ENCODE measurements around the gene ARHGAP15. TPM values are rescaled to one million over a fixed set of nuclear protein-coding genes. Genes with fewer than 3 reads are reported as not detected.

The ARHGAP15 gene
- total RNA-seq, 1 experiment from 2014 or later = not detected

DNA sequence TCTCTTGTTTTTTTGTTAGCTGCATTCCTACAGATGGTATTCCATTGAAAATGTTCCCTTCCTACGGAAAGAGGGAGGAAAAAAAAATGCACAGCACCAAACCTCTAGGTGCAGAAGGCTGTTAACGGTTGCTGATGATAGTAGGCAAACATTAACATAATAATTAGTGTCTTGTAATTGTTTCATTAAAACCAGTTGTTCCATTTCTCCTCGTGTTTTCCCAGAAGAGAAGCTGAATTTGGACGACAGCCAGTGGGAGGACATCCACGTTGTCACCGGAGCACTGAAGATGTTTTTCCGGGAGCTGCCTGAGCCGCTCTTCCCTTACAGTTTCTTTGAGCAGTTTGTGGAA lies 494.7 kb downstream of the ARHGAP15 start:
- Histone ChIP-seq H3K9me3 (no peaks in the 10 kb centered on the region), H3K27me3 (no peaks in the 10 kb centered on the region), H3K4me3 (no peak overlapping the region), H3K36me3 (no peaks in the 10 kb centered on the region)
- no peak for DNase-seq

DNA sequence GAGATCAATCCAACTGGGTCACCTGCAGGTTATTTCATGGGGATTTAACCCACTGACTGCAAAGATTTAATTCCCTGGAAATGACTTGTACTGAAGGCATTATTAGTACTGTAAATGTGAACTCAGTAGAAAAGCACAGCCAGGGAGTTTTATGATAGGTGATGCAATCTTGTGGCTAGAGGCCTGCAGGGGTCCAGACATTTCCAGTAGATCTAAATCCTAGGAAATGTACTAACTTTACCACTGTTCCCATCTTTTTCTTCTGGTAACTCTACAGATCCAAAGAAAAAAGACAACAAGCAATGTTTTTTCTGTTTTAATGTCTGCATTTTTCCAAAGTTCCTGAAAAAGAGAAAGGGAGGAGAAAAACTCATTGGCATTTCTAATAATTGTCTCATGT lies 500.1 kb downstream of the ARHGAP15 start:
- no peaks in the 10 kb centered on the region for H3K36me3 ChIP-seq
- no peaks in the 10 kb centered on the region for H3K9me3 ChIP-seq
- DNase-seq = peak; percentile 17
- no peak overlapping the region for H3K4me3 ChIP-seq
- no peaks in the 10 kb centered on the region for H3K27me3 ChIP-seq

DNA sequence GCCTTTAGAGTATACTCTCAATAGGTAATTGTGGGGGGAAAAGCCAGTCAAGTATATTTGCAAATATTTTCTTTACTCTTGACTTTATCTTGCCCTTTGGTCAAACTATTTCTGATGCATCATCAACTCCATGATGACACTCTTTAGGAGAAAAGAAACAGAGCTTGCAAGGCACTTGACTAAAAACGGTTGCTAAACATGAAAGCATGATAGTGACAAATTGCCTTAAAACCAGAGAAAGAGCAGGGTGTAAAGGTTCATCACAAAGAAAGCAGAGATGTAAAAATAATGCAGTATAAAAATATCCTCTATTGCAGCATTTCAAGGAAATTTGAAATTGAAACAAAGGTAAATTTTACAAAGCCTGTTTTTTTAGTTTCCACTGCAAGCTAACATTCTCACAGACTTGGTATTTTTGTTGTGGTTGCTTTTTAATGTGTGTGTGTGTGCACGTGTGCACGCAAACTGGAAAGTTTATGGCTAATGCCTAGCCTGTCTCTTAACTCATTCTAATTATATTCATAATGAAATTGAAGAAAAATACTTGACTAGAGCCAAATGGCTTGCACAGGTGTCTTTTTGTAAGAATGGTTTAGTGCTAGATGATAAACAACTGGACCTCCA lies 503.6 kb downstream of the ARHGAP15 start:
- Histone ChIP-seq H3K27me3 (no peaks in the 10 kb centered on the region), H3K9me3 (no peaks in the 10 kb centered on the region; the same call in 1 of the 2 replicates), H3K36me3 (no peaks in the 10 kb centered on the region), H3K4me3 (no peak overlapping the region)
- DNase-seq = no peak

DNA sequence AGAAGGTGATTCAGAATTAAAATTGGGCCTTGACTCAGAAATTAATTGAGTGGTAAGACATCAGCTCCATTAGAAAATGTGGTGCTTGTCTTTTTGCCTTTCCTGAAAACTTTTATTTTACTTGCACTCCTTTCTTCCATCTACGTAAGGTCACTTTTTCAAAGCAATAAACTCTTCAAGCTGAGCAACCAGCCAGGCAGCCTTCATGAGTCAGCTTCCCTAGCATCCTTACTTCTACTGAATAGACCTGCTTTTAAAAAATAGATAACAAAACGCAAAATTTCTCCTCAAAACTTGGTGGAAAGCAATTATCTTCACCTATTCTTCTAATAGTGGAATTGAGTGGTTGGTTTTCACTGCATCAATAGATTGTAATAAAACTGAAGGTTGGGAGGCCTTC lies 504.2 kb downstream of the ARHGAP15 start:
- no peaks in the 10 kb centered on the region; the same call in 1 of the 2 replicates for H3K9me3 ChIP-seq
- no peaks in the 10 kb centered on the region for H3K36me3 ChIP-seq
- no peak for DNase-seq
- H3K27me3 ChIP-seq = no peaks in the 10 kb centered on the region
- no peak overlapping the region for H3K4me3 ChIP-seq

DNA sequence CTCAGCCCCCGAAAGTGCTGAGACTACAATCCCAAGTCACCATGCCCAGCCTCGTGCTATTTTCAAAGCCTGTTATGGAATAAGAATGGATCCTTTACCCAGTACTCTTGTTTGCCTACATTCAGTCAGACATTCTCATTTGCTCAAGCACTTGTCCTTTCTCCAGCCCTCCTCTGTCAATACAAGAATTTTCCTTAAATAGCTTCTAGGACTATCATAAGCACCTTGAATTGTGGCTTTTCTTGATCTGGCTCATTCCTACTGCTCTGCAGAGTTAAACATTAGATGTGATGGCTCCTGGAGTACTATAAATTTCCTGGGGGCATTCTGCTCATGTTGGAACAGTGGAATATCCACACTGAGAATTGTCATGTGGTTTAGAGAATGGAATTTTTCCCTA lies 506.1 kb downstream of the ARHGAP15 start:
- Histone ChIP-seq H3K9me3 (no peaks in the 10 kb centered on the region; the same call in 1 of the 2 replicates), H3K27me3 (no peaks in the 10 kb centered on the region), H3K4me3 (no peak overlapping the region), H3K36me3 (no peaks in the 10 kb centered on the region)
- no peak for DNase-seq

DNA sequence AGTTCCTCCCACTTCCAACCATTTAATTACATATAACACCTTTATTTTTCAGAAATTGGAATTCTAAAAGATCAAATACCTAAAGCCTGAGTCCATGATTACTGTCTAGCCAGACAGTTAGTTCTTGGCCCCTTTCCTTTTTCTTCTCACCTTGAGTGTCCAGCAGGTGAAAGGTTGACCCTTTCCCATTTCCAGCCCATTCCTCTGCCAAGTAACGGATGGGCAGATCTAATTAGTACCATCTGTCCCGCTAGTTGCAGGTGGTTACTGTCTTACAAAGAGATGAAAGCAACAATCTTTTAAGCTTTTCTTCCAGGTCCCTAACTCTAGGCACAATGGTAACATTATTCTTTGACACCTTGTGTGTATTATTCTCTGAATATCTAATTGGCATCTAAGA lies 506.7 kb downstream of the ARHGAP15 start:
- no peak overlapping the region for H3K4me3 ChIP-seq
- H3K27me3 ChIP-seq = no peaks in the 10 kb centered on the region
- no peak for DNase-seq
- H3K9me3 ChIP-seq = no peaks in the 10 kb centered on the region; the same call in 1 of the 2 replicates
- H3K36me3 ChIP-seq = no peaks in the 10 kb centered on the region

DNA sequence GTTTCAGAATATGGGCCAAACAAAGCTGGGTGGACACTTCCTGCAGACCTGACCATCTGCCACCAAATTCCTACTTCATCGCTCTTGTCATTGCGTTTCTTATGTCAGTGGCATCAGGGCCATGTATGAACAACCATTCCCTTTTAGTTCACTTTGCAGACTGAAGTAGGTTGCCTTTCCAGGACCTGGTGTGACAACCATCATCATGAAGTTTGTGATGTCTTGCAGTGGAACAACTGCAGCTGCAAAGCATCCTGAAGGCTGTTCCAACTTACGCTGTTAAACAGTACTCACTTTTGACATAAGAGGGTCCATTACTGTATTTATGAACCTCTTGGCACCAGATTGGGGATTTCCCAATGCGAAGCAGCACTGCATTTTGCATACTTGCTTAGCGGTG lies 511.6 kb downstream of the ARHGAP15 start:
- Histone ChIP-seq H3K36me3 (no peaks in the 10 kb centered on the region), H3K4me3 (no peak overlapping the region), H3K9me3 (no peaks in the 10 kb centered on the region), H3K27me3 (no peaks in the 10 kb centered on the region)
- DNase-seq = no peak

DNA sequence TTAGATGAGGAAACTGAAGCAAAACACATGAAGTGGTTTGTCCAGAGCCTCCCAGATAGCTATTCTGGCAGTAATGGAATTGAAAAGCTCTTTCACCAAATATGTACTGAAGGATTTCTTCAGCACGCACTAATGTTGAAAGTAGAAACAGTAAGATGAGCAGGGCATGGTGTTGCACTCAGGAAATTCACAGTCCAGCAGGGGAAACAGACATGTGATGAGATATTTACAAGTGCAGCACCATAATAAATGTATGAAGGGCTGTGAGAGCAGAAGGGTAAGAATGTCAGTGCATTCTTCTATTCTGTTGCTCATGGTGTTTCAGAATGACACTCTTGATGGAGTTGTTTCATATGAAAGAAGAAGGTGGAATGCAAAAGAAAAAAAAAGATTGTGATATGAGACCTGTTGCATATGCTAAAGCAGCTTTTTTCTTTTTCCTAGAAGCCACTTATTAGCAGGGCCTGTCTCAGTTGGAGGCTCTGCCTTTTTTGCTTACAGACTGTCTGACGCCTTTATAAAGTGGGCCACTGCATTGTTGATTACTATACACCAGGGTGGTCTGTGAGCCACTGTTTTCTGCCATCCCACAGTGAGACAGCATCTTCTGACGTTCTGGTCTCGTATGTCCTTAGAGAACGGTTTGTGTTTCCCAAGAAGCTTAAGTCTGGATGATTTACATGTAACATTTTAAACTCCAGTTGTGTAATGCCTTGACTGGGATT lies 516.9 kb downstream of the ARHGAP15 start:
- Histone ChIP-seq H3K27me3 (no peaks in the 10 kb centered on the region), H3K4me3 (no peak overlapping the region), H3K9me3 (no peaks in the 10 kb centered on the region), H3K36me3 (no peaks in the 10 kb centered on the region)
- no peak for DNase-seq

DNA sequence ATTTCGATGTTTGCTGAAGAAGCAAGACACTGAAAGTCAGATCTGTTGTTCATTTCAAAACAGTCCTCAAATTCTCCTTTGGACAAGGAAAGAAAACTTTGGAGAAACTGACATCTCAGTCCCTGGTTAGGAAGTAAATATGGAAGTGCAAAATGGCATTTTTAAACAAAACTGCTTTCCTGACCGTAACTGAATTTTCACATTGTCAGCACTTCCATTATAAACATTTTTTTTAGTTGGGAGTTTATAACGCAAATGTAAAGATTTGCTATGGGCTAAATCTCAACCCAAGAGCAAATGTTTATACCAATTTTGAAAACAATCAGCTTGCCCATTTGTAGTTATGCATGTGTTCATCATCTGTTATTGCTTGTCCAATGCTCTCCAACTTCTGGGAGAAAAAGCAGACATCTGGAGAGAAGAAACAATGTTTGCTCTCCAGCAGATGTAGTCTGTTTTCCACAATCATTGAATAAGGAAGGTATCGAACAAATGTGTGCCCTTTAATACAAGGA lies 520.1 kb downstream of the ARHGAP15 start:
- peaks cover 12% of the 10 kb centered on the region for H3K9me3 ChIP-seq
- no peaks in the 10 kb centered on the region for H3K27me3 ChIP-seq
- DNase-seq = no peak
- H3K4me3 ChIP-seq = no peak overlapping the region
- H3K36me3 ChIP-seq = no peaks in the 10 kb centered on the region

DNA sequence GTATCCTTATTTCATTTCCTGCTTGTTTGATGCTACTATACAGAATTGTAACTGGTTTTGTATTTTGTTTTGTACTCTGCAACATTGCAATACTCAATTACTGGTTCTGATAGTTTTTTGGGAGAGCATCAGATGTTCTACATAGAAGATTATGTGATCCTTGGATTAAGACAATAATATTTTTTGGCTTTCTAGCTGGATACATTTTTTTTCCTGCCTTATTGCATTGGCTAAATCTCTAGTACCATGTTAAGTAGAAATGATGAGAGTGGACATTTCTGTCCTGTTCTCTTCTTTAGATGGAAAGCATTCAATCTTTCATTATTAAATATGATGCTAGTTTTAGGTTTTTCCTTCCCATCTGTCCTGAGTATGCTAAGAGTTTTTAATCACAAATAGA lies 523.5 kb downstream of the ARHGAP15 start:
- Histone ChIP-seq H3K27me3 (no peaks in the 10 kb centered on the region), H3K4me3 (no peak overlapping the region), H3K9me3 (peaks cover 12% of the 10 kb centered on the region), H3K36me3 (no peaks in the 10 kb centered on the region)
- no peak for DNase-seq

DNA sequence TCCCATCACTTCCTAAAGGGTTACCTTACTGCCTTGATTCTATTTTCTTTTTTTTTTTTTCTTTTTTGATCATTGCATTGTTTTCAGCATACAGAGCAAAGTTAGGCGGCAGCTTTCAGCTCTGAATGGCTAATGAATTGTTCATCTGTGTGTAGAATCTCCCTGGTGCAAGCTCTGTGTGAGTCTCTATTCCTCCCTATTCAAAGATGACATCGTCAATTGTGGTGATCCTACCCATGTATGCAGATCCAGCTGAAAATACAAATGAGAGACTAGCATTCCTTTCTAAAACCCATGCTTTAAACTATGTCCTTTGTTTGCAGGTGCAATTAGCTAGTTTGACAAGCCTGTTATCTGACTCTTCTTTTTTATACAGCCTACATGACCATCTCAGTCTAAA lies 539.0 kb downstream of the ARHGAP15 start:
- no peaks in the 10 kb centered on the region for H3K36me3 ChIP-seq
- no peak overlapping the region for H3K4me3 ChIP-seq
- H3K9me3 ChIP-seq = no peaks in the 10 kb centered on the region
- H3K27me3 ChIP-seq = no peaks in the 10 kb centered on the region
- no peak for DNase-seq

DNA sequence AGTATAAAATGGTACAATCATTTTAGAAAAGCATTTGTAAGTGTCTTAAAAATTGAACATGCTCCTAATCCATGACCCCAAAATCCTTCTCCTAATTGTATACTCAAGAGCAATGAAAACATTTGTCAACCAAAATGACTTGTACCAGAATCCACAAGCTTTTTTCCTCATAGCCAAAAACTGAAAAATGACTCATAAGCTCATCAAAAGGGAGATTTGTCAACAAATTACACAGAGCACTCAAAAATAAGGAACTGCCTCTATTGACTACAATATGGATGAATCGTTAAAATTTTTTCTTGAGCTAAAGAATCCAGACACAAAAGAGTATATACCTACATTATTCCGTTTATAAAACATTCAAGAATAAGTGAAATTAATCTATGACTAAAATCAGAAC lies 544.8 kb downstream of the ARHGAP15 start:
- no peak for DNase-seq
- Histone ChIP-seq H3K36me3 (no peaks in the 10 kb centered on the region), H3K9me3 (no peaks in the 10 kb centered on the region), H3K27me3 (no peaks in the 10 kb centered on the region), H3K4me3 (no peak overlapping the region)

DNA sequence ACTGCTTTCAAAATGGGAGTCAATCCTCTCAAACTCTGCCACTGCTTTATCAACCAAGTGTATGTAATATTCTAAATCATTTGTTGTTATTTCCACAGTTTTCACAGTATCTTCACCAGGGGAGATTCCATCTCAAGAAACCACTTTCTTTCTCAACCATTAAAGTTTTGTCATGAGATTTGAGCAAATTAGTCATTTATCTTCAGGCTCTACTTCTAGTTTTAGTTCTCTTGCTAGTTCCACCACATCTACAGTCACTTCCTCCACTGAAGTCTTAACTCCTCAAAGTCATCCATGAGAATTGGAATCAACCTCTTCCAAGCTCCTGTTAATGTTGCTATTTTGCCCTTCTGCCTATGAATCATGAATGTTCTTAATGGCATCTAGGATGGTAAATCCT lies 545.8 kb downstream of the ARHGAP15 start:
- Histone ChIP-seq H3K36me3 (no peaks in the 10 kb centered on the region), H3K27me3 (no peaks in the 10 kb centered on the region), H3K9me3 (no peaks in the 10 kb centered on the region), H3K4me3 (no peak overlapping the region)
- no peak for DNase-seq

DNA sequence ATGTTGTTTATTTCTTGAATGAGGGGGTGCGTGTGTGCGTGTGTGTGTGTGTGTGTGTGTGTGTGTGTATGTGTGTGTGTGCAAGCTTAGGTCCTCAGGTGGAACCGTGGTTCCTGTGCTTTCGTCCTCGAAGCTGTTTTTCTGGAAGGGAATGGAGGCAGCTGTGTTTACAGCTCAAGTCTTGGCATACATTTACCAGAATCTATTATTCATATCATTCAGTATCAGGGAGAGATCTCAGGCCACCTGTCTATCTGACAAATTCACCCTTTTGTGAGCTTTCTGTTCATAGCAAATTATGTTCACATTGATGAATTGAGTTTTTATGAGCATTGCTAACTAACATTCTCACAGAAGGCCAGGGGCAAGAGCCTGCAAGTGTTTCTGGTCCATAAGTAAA lies 550.4 kb downstream of the ARHGAP15 start:
- H3K4me3 ChIP-seq = no peak overlapping the region
- no peaks in the 10 kb centered on the region for H3K36me3 ChIP-seq
- DNase-seq = no peak
- no peaks in the 10 kb centered on the region for H3K9me3 ChIP-seq
- H3K27me3 ChIP-seq = no peaks in the 10 kb centered on the region

DNA sequence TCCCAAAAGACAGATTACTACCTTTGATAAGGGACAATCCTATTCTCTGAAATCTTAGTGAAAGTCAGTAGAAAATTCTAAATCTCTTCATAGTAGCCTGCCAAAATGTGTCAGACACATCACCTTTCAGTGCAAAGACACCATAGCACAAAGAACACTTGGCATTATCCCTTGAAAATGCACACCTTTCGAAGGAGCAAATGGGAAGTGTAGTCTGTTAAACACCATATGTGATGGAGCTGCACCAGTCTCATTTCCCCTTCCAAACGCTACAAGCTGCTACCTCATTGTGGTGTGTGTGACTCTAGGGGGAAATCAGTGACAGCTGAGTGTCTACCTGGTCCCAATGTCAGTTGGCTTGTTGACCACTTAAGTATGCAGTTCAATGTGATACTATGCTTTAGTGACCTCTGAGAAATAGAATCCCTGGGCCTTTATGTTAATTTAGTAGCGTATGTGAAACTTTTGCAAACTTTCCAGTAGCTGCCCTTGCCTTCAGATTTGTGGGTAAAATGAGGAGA lies 551.7 kb downstream of the ARHGAP15 start:
- Histone ChIP-seq H3K4me3 (no peak overlapping the region), H3K9me3 (no peaks in the 10 kb centered on the region), H3K36me3 (no peaks in the 10 kb centered on the region), H3K27me3 (no peaks in the 10 kb centered on the region)
- no peak for DNase-seq

DNA sequence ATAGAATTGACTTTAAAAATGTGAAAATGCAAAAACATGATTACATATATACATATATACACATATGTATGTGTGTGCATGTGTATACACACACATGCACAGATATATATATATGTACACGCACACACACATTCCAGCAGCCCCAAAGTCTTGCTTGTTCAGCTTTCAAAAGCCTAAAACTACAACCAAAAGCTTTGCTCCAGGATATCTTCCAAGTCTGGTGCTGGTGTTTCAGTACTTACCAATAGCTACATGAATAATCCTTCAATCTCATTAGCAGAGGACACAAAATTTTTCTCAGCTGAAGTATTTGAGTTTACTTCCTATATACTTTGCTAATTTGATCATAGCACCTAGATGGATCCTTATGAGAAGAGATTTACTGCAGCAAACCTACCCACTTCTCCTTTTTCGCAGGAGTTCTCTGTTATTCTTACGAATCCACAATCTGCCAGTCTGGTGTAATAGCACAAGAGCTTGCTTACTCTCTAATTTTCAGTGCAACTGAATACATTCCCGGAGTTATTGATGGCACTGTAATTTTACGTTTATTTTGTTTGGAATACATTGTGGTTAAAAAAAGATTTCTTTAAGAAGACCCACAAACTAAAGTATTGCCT lies 553.3 kb downstream of the ARHGAP15 start:
- H3K9me3 ChIP-seq = no peaks in the 10 kb centered on the region
- no peaks in the 10 kb centered on the region for H3K27me3 ChIP-seq
- no peak for DNase-seq
- H3K4me3 ChIP-seq = no peak overlapping the region
- no peaks in the 10 kb centered on the region for H3K36me3 ChIP-seq

DNA sequence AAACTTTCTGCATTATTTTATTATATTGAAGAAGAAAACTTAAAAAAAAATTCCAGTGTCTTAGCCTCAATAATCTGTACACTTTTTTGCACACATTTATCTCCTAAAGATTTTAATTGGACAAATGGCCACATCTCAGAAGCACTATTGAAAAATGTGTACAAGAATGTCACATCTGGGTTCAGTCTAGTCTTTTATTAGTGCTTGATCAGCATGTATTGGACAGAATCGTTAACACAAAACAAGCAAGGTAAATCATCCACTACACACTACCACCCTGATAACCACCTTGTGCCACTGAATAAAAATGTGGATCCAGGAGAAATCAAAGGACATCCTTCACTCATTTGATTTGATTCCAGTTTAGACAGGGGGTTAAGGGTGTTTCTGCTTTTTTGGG lies 554.8 kb downstream of the ARHGAP15 start:
- H3K36me3 ChIP-seq = no peaks in the 10 kb centered on the region
- no peak for DNase-seq
- no peak overlapping the region for H3K4me3 ChIP-seq
- H3K27me3 ChIP-seq = no peaks in the 10 kb centered on the region
- H3K9me3 ChIP-seq = no peaks in the 10 kb centered on the region
